GM12874 (cell line): Measurements from ENCODE around the gene GABRD.

Experiments used
- CTCF ChIP-seq: IDR thresholded peaks from 2 replicates; pipeline ENCODE4 v1.5.1; 2011; ENCODE audit warnings: low read depth, mild to moderate bottlenecking, control low read depth, low read length, moderate library complexity; ENCODE audit not compliant: insufficient read depth

GABRD gene

GRCh38 chr1:2016123-2016522 is 3.0 kb upstream of the GABRD start:
- TF ChIP-seq CTCF = no peak

- no peak for TF ChIP-seq CTCF
Measured at GRCh38 chr1:2018217-2019171, 651 bp upstream of the GABRD start.

GRCh38 chr1:2019571-2020309 is 595 bp downstream of the GABRD start:
- no peak for TF ChIP-seq CTCF

GRCh38 chr1:2020310-2020655 is 1.1 kb downstream of the GABRD start:
- TF ChIP-seq CTCF = no peak

GRCh38 chr1:2021550-2021949 is 2.4 kb downstream of the GABRD start:
- no peak for TF ChIP-seq CTCF

GRCh38 chr1:2022063-2022770 is 3.1 kb downstream of the GABRD start:
- TF ChIP-seq CTCF = no peak

GRCh38 chr1:2023187-2023586 is 4.0 kb downstream of the GABRD start:
- TF ChIP-seq CTCF = no peak
